ENCODE measurements around the gene ANO2.

Gene ANO2

DNA sequence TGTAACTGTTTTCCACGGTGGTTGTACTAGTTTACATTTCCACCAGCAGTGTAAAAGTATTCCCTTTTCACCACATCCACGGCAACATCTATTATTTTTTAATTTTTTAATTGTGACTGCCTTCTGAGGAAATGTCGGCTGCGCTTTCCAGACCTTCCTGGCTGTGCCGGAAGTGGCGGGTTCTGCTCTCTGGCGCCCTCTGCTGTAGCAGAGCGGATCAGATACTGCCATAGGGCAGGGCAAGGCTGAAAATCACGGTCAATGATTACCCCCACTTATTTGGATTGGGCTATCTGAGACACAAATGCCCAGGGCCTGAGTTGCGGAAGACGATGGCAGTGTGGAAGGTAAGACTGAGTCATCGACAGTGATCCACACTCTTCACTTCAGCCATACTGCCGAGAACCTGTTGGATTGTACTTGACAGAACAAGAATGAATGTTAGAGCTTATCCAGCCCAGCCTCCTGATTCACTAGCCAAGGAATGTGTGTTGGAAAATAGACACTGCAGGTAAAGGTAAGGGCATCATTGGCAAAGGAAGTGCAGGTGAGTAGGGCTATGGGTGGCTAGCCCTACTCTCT, 388.9 kb downstream of the ANO2 start:
- no peaks in the 10 kb centered on the region for H3K27me3 ChIP-seq (ENCODE audit: control insufficient read depth in 3 of 3, insufficient read depth in 3 of 3, low read depth in 1 of 3, low read length in 3 of 3)
- H3K79me1 ChIP-seq (ENCODE audit: low read depth, low read length), result no peaks in the 10 kb centered on the region
- H4K8ac ChIP-seq (ENCODE audit: low read depth, low read length), result no peak overlapping the region
- no CpG with 5 or more reads among the region's 13 CpGs for WGBS, 2 donors (ENCODE audit: extremely low coverage in 2 of 2, insufficient read length in 2 of 2, insufficient replicate concordance in 1 of 2)
- no peak overlapping the region for H3K4me3 ChIP-seq (ENCODE audit: low read length in 2 of 2)
- no peak overlapping the region for H3K4me2 ChIP-seq (ENCODE audit: insufficient read depth, low read length, poor library complexity, severe bottlenecking)
- no peak overlapping the region for H3K4ac ChIP-seq (ENCODE audit: low read length)
- H3K18ac ChIP-seq (ENCODE audit: low read length), result no peak overlapping the region
- H2BK120ac ChIP-seq (ENCODE audit: low read depth, low read length), result no peak overlapping the region
- no peak overlapping the region for H4K91ac ChIP-seq (ENCODE audit: low read depth, low read length, poor library complexity)
- no peak overlapping the region for H2BK15ac ChIP-seq (ENCODE audit: low read length)
- no peak overlapping the region for H2AFZ ChIP-seq (ENCODE audit: low read length)
- H3K9me3 ChIP-seq (replicated peaks in 1 of 2; ENCODE audit: control insufficient read depth in 2 of 2, insufficient read depth in 1 of 2, low read depth in 1 of 2, low read length in 2 of 2), result peaks cover 0 to 2% of the 10 kb centered on the region in 2 donors
- H3K23ac ChIP-seq (ENCODE audit: low read depth, low read length, poor library complexity), result no peak overlapping the region
- peaks cover 0 to 11% of the 10 kb centered on the region in 2 donors for H3K4me1 ChIP-seq (ENCODE audit: control insufficient read depth in 2 of 2, insufficient read depth in 1 of 2, low read depth in 1 of 2, low read length in 2 of 2)
- no peak overlapping the region for H3K27ac ChIP-seq (replicated peaks; ENCODE audit: low read length)
- H2AK5ac ChIP-seq (ENCODE audit: low read depth, low read length), result no peak overlapping the region
- H3K9ac ChIP-seq (ENCODE audit: low read depth, low read length, poor library complexity), result no peak overlapping the region
- DNase-seq (ENCODE audit: low spot score), result no peak
- no peaks in the 10 kb centered on the region for H3K36me3 ChIP-seq (replicated peaks in 1 of 2; ENCODE audit: control insufficient read depth in 2 of 2, insufficient read depth in 2 of 2, low read length in 2 of 2)
- no peak overlapping the region for H2BK12ac ChIP-seq (ENCODE audit: low read length)
- H2BK5ac ChIP-seq (ENCODE audit: low read length), result no peak overlapping the region
- H3K14ac ChIP-seq (ENCODE audit: low read length), result no peak overlapping the region

DNA sequence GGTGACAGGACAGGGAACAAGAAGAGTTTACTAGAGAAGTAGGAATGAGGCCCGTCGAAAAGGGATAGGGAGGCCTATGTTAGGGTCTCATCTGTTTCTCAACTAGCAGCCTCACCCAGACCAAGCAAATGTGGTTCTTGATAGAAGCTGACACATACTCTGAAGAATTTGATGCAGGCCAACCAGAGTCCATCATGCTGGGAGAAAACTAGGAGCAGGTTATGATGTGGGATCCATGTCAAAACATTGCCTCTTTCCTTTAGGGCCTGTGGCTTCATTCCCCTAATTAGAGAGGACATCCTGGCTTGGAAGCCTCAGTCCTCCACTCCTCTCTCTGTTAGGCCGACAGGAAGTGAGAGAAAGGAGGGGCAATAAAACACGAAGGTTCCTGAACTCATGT, 390.3 kb downstream of the ANO2 start:
- Histone ChIP-seq H3K4me1 (ENCODE audit: control insufficient read depth in 2 of 2, insufficient read depth in 1 of 2, low read depth in 1 of 2, low read length in 2 of 2) (peaks cover 0 to 11% of the 10 kb centered on the region in 2 donors), H3K36me3 (replicated peaks in 1 of 2; ENCODE audit: control insufficient read depth in 2 of 2, insufficient read depth in 2 of 2, low read length in 2 of 2) (no peaks in the 10 kb centered on the region), H3K27me3 (ENCODE audit: control insufficient read depth in 3 of 3, insufficient read depth in 3 of 3, low read depth in 1 of 3, low read length in 3 of 3) (no peaks in the 10 kb centered on the region), H2BK120ac (ENCODE audit: low read depth, low read length) (no peak overlapping the region), H4K91ac (ENCODE audit: low read depth, low read length, poor library complexity) (no peak overlapping the region), H3K9me3 (replicated peaks in 1 of 2; ENCODE audit: control insufficient read depth in 2 of 2, insufficient read depth in 1 of 2, low read depth in 1 of 2, low read length in 2 of 2) (peaks cover 0 to 2% of the 10 kb centered on the region in 2 donors), H3K9ac (ENCODE audit: low read depth, low read length, poor library complexity) (no peak overlapping the region), H3K14ac (ENCODE audit: low read length) (no peak overlapping the region), H2BK12ac (ENCODE audit: low read length) (no peak overlapping the region), H2AFZ (ENCODE audit: low read length) (no peak overlapping the region), H3K27ac (replicated peaks; ENCODE audit: low read length) (no peak overlapping the region), H2BK15ac (ENCODE audit: low read length) (no peak overlapping the region), H3K4me3 (ENCODE audit: low read length in 2 of 2) (no peak overlapping the region), H3K23ac (ENCODE audit: low read depth, low read length, poor library complexity) (no peak overlapping the region), H3K79me1 (ENCODE audit: low read depth, low read length) (no peaks in the 10 kb centered on the region), H4K8ac (ENCODE audit: low read depth, low read length) (no peak overlapping the region), H2AK5ac (ENCODE audit: low read depth, low read length) (no peak overlapping the region), H3K18ac (ENCODE audit: low read length) (no peak overlapping the region), H3K4ac (ENCODE audit: low read length) (no peak overlapping the region), H3K4me2 (ENCODE audit: insufficient read depth, low read length, poor library complexity, severe bottlenecking) (no peak overlapping the region), H2BK5ac (ENCODE audit: low read length) (no peak overlapping the region)
- WGBS, 2 donors (ENCODE audit: extremely low coverage in 2 of 2, insufficient read length in 2 of 2, insufficient replicate concordance in 1 of 2), result no CpG with 5 or more reads among the region's 4 CpGs
- DNase-seq (ENCODE audit: low spot score), result no peak

DNA sequence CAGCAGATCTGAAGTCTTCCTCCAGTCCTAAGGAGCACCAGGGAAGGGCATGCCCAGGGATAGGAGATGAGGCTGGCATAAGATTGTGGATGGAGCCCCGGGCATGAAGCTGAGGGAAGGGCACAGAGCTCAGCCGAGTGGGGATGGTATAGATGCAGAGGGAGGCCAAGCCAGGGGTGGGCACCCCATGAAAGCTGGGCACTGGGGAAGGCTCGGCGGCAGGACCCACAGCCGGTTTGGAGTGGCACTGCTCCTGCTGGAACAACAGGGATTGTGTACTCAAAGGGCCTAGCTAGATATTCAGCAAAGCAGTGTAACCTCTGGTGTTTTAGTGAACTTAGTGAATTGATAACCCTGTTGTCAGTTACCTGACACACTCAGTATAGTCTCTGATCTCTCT, 396.0 kb downstream of the ANO2 start:
- Histone ChIP-seq H2BK120ac (ENCODE audit: low read depth, low read length) (no peak overlapping the region), H4K8ac (ENCODE audit: low read depth, low read length) (no peak overlapping the region), H2BK5ac (ENCODE audit: low read length) (no peak overlapping the region), H3K23ac (ENCODE audit: low read depth, low read length, poor library complexity) (peak overlapping the region; percentile 4), H3K9me3 (replicated peaks in 1 of 2; ENCODE audit: control insufficient read depth in 2 of 2, insufficient read depth in 1 of 2, low read depth in 1 of 2, low read length in 2 of 2) (no peaks in the 10 kb centered on the region), H3K14ac (ENCODE audit: low read length) (no peak overlapping the region), H2AK5ac (ENCODE audit: low read depth, low read length) (peak overlapping the region; percentile 29), H3K4ac (ENCODE audit: low read length) (no peak overlapping the region), H3K4me3 (ENCODE audit: low read length in 2 of 2) (no peak overlapping the region), H3K18ac (ENCODE audit: low read length) (peak overlapping the region; percentile 22), H3K27me3 (ENCODE audit: control insufficient read depth in 3 of 3, insufficient read depth in 3 of 3, low read depth in 1 of 3, low read length in 3 of 3) (no peaks in the 10 kb centered on the region), H3K9ac (ENCODE audit: low read depth, low read length, poor library complexity) (no peak overlapping the region), H2BK15ac (ENCODE audit: low read length) (no peak overlapping the region), H3K36me3 (replicated peaks in 1 of 2; ENCODE audit: control insufficient read depth in 2 of 2, insufficient read depth in 2 of 2, low read length in 2 of 2) (no peaks in the 10 kb centered on the region), H2AFZ (ENCODE audit: low read length) (no peak overlapping the region), H3K79me1 (ENCODE audit: low read depth, low read length) (no peaks in the 10 kb centered on the region), H4K91ac (ENCODE audit: low read depth, low read length, poor library complexity) (no peak overlapping the region), H3K4me2 (ENCODE audit: insufficient read depth, low read length, poor library complexity, severe bottlenecking) (no peak overlapping the region), H3K4me1 (ENCODE audit: control insufficient read depth in 2 of 2, insufficient read depth in 1 of 2, low read depth in 1 of 2, low read length in 2 of 2) (peaks cover 0 to 2% of the 10 kb centered on the region in 2 donors), H3K27ac (replicated peaks; ENCODE audit: low read length) (no peak overlapping the region), H2BK12ac (ENCODE audit: low read length) (no peak overlapping the region)
- no CpG with 5 or more reads among the region's 5 CpGs for WGBS, 2 donors (ENCODE audit: extremely low coverage in 2 of 2, insufficient read length in 2 of 2, insufficient replicate concordance in 1 of 2)
- DNase-seq (ENCODE audit: low spot score), result no peak

GRCh38 chr12:5548152-5548943, 396.7 kb downstream of the ANO2 start:
- Histone ChIP-seq H2AK5ac (ENCODE audit: low read depth, low read length) (no peak overlapping the region), H3K9ac (ENCODE audit: low read depth, low read length, poor library complexity) (no peak overlapping the region), H4K8ac (ENCODE audit: low read depth, low read length) (no peak overlapping the region), H3K36me3 (replicated peaks in 1 of 2; ENCODE audit: control insufficient read depth in 2 of 2, insufficient read depth in 2 of 2, low read length in 2 of 2) (no peaks in the 10 kb centered on the region), H2BK5ac (ENCODE audit: low read length) (no peak overlapping the region), H3K27me3 (ENCODE audit: control insufficient read depth in 3 of 3, insufficient read depth in 3 of 3, low read depth in 1 of 3, low read length in 3 of 3) (no peaks in the 10 kb centered on the region), H3K4me3 (ENCODE audit: low read length in 2 of 2) (no peak overlapping the region), H3K14ac (ENCODE audit: low read length) (no peak overlapping the region), H3K23ac (ENCODE audit: low read depth, low read length, poor library complexity) (no peak overlapping the region), H4K91ac (ENCODE audit: low read depth, low read length, poor library complexity) (no peak overlapping the region), H3K27ac (replicated peaks; ENCODE audit: low read length) (no peak overlapping the region), H3K79me1 (ENCODE audit: low read depth, low read length) (no peaks in the 10 kb centered on the region), H3K4me1 (ENCODE audit: control insufficient read depth in 2 of 2, insufficient read depth in 1 of 2, low read depth in 1 of 2, low read length in 2 of 2) (peaks cover 0 to under 1% of the 10 kb centered on the region in 2 donors), H3K9me3 (replicated peaks in 1 of 2; ENCODE audit: control insufficient read depth in 2 of 2, insufficient read depth in 1 of 2, low read depth in 1 of 2, low read length in 2 of 2) (no peaks in the 10 kb centered on the region), H2BK120ac (ENCODE audit: low read depth, low read length) (no peak overlapping the region), H3K4ac (ENCODE audit: low read length) (no peak overlapping the region), H2AFZ (ENCODE audit: low read length) (no peak overlapping the region), H3K18ac (ENCODE audit: low read length) (peak overlapping the region; percentile 45), H3K4me2 (ENCODE audit: insufficient read depth, low read length, poor library complexity, severe bottlenecking) (no peak overlapping the region), H2BK12ac (ENCODE audit: low read length) (no peak overlapping the region), H2BK15ac (ENCODE audit: low read length) (no peak overlapping the region)
- DNase-seq (ENCODE audit: low spot score), result no peak
- no CpG with 5 or more reads among the region's 8 CpGs for WGBS, 2 donors (ENCODE audit: extremely low coverage in 2 of 2, insufficient read length in 2 of 2, insufficient replicate concordance in 1 of 2)
